Hepatocyte (in vitro differentiated cells): ENCODE measurements around the gene NDUFB3. TPM values are rescaled to one million over a fixed set of nuclear protein-coding genes. Genes with fewer than 3 reads are reported as not detected.

ENCODE experiments used
- DNase-seq: peaks from one replicate; pipeline ENCODE4 v3.0.0-alpha.2; 2016; ENCODE audit warnings: low spot score
- H2AFZ ChIP-seq: fragments of 200-600 bp; sonication (generic); 2 replicates; pipeline ENCODE4 v1.6.0; 2016; ENCODE audit warnings: antibody characterized with exemption, mild to moderate bottlenecking
- H3K27ac ChIP-seq: fragments of 200-600 bp; sonication (generic); 2 replicates; pipeline ENCODE4 v1.5.1; 2016; ENCODE audit warnings: mild to moderate bottlenecking
- H3K27me3 ChIP-seq: fragments of 200-600 bp; sonication (generic); 2 replicates; pipeline ENCODE4 v1.6.1; 2016
- H3K36me3 ChIP-seq: fragments of 200-600 bp; sonication (generic); replicated peaks from 2 replicates; pipeline ENCODE4 v1.5.1; 2016; ENCODE audit warnings: low read depth; ENCODE audit not compliant: insufficient read depth
- H3K4me1 ChIP-seq: fragments of 200-600 bp; sonication (generic); 2 replicates; pipeline ENCODE4 v1.5.1; 2016; ENCODE audit warnings: mild to moderate bottlenecking, moderate library complexity; ENCODE audit not compliant: insufficient read depth
- H3K4me2 ChIP-seq: fragments of 200-600 bp; sonication (generic); 2 replicates; pipeline ENCODE4 v1.6.0; 2016
- H3K4me3 ChIP-seq: fragments of 200-600 bp; sonication (generic); 2 replicates; pipeline ENCODE4 v1.5.1; 2016; ENCODE audit warnings: mild to moderate bottlenecking
- H3K79me2 ChIP-seq: fragments of 200-600 bp; sonication (generic); 2 replicates; pipeline ENCODE4 v1.6.0; 2017; ENCODE audit warnings: mild to moderate bottlenecking
- H3K9me2 ChIP-seq: fragments of 200-600 bp; sonication (generic); replicated peaks from 2 replicates; pipeline ENCODE4 v1.6.0; 2017; ENCODE audit warnings: mild to moderate bottlenecking; ENCODE audit not compliant: insufficient read depth
- H3K9me3 ChIP-seq: fragments of 200-600 bp; sonication (generic); 2 replicates; pipeline ENCODE4 v1.5.1; 2016; ENCODE audit warnings: low read depth, mild to moderate bottlenecking
- H4K20me1 ChIP-seq: fragments of 200-600 bp; sonication (generic); 2 replicates; pipeline ENCODE4 v1.6.0; 2016; ENCODE audit warnings: mild to moderate bottlenecking; ENCODE audit not compliant: insufficient read depth, poor library complexity, severe bottlenecking
- CTCF ChIP-seq: fragments of 200-600 bp; sonication (generic); IDR thresholded peaks from 2 replicates; pipeline ENCODE4 v1.5.1; 2016; ENCODE audit warnings: antibody characterized with exemption, mild to moderate bottlenecking; ENCODE audit not compliant: poor library complexity
- EZH2 ChIP-seq: fragments of 200-600 bp; sonication (generic); IDR thresholded peaks from 2 replicates; pipeline ENCODE4 v1.6.1; 2016; ENCODE audit warnings: antibody characterized with exemption, mild to moderate bottlenecking, borderline replicate concordance
- EZH2phosphoT487 ChIP-seq: fragments of 200-600 bp; sonication (generic); IDR thresholded peaks from one replicate; pipeline ENCODE4 v1.6.1; 2018; ENCODE audit warnings: antibody characterized with exemption, mild to moderate bottlenecking, low read depth, moderate library complexity; ENCODE audit not compliant: unreplicated experiment, severe bottlenecking
- WGBS: methylation state at CpG from one replicate; pipeline ENCODE4 v1.1.6; 2016; ENCODE audit warnings: low lambda C conversion rate; ENCODE audit errors: missing lambda C conversion rate; 5-methylcytosine and 5-hydroxymethylcytosine counted together
- polyA plus RNA-seq: library from polyadenylated mRNA; unstranded; fragments of >200 nt; fragmentation: Nextera tagmentation; extraction: Ambion mirVana; gene quantifications from 2 replicates; pipeline ENCODE4 v1.2.1, GENCODE V29; 2016
- small RNA-seq: library from RNA; depleted of rRNA; stranded (forward); fragments of <200 nt; gene quantifications from one replicate; pipeline ENCODE3, GENCODE V24; 2014
- total RNA-seq: library from RNA; depleted of rRNA; stranded (reverse); fragments of >200 nt; gene quantifications from 2 replicates; pipeline ENCODE4 v1.2.3, GENCODE V29; 2014

The NDUFB3 gene
- total and polyA plus RNA-seq, 2 experiments from 2014 or later = 96.2 to 229 TPM

- 84% methylated on average over 3 of the region's 3 CpGs for WGBS
- H3K4me3 ChIP-seq = no peak overlapping the region
- H3K4me2 ChIP-seq = no peak overlapping the region
Measured at GRCh38 chr2:201130524-201131186, 58.9 kb downstream of the NDUFB3 start.

GRCh38 chr2:201132518-201132917 is 60.7 kb downstream of the NDUFB3 start:
- Histone ChIP-seq H3K4me2 (no peak overlapping the region), H3K4me3 (no peak overlapping the region), H3K4me1 (peaks cover 14% of the 10 kb centered on the region), H3K27me3 (no peaks in the 10 kb centered on the region), H3K79me2 (peaks cover 78% of the 10 kb centered on the region), H3K9me3 (no peaks in the 10 kb centered on the region), H3K9me2 (no peaks in the 10 kb centered on the region), H2AFZ (no peak overlapping the region), H3K36me3 (no peaks in the 10 kb centered on the region), H4K20me1 (no peaks in the 10 kb centered on the region), H3K27ac (no peak overlapping the region)
- DNase-seq = no peak
- 82% methylated on average over 1 of the region's 1 CpG for WGBS
- no peak for TF ChIP-seq EZH2
- TF ChIP-seq EZH2phosphoT487 = no peak
- TF ChIP-seq CTCF = no peak

More at GRCh38 chr2:201130524-201131186, 58.9 kb downstream of the NDUFB3 start:
- H3K4me1 ChIP-seq = peaks cover 28% of the 10 kb centered on the region
- H4K20me1 ChIP-seq = no peaks in the 10 kb centered on the region
- H3K36me3 ChIP-seq = no peaks in the 10 kb centered on the region
- no peaks in the 10 kb centered on the region for H3K27me3 ChIP-seq
- no peaks in the 10 kb centered on the region for H3K9me3 ChIP-seq
- DNase-seq = no peak
- no peak overlapping the region for H2AFZ ChIP-seq
- H3K9me2 ChIP-seq = no peaks in the 10 kb centered on the region
- TF ChIP-seq CTCF (no peak), EZH2phosphoT487 (no peak), EZH2 (no peak)
- H3K79me2 ChIP-seq = peaks cover 89% of the 10 kb centered on the region
- peak overlapping the region; percentile 57 for H3K27ac ChIP-seq

Small RNA genes lying within 50 kb of the gene (small RNA-seq; reads per million reads assigned to genes)
- gene RNU6-1206P = not detected

Other genes starting within 250 kb of the NDUFB3 start
- 82.2 and 98.4 TPM in 2 replicates for gene CLK1, start 207.3 kb upstream of the NDUFB3 start, total RNA-seq
- 51.0 and 61.6 TPM in 2 replicates for gene CLK1, start 207.3 kb upstream of the NDUFB3 start, polyA plus RNA-seq
- 56.6 and 59.0 TPM in 2 replicates for gene PPIL3, start 182.9 kb upstream of the NDUFB3 start, total RNA-seq
- gene PPIL3, start 182.9 kb upstream of the NDUFB3 start, polyA plus RNA-seq = 23.0 and 26.4 TPM in 2 replicates
- 17.3 and 23.7 TPM in 2 replicates for gene NIF3L1, start 182.6 kb upstream of the NDUFB3 start, total RNA-seq
- gene NIF3L1, start 182.6 kb upstream of the NDUFB3 start, polyA plus RNA-seq = 14.0 and 17.0 TPM in 2 replicates
- 15.2 and 18.1 TPM in 2 replicates for gene ORC2, start 108.3 kb upstream of the NDUFB3 start, total RNA-seq
- gene ORC2, start 108.3 kb upstream of the NDUFB3 start, polyA plus RNA-seq = 10.5 and 11.4 TPM in 2 replicates
- gene HYCC2, start 330 bp upstream of the NDUFB3 start, total RNA-seq = 8.0 and 9.7 TPM in 2 replicates
- 6.4 and 6.7 TPM in 2 replicates for gene HYCC2, start 330 bp upstream of the NDUFB3 start, polyA plus RNA-seq
- 60.6 and 65.9 TPM in 2 replicates for gene CFLAR, start 44.2 kb downstream of the NDUFB3 start, total RNA-seq
- gene CFLAR, start 44.2 kb downstream of the NDUFB3 start, polyA plus RNA-seq = 46.0 and 54.1 TPM in 2 replicates
- gene CASP10, start 111.1 kb downstream of the NDUFB3 start, total RNA-seq = 7.2 and 11.0 TPM in 2 replicates
- 1.6 and 2.0 TPM in 2 replicates for gene CASP10, start 111.1 kb downstream of the NDUFB3 start, polyA plus RNA-seq
- 24.4 and 27.7 TPM in 2 replicates for gene CASP8, start 188.5 kb downstream of the NDUFB3 start, total RNA-seq
- 14.6 and 17.1 TPM in 2 replicates for gene CASP8, start 188.5 kb downstream of the NDUFB3 start, polyA plus RNA-seq